Stimulated activated effector memory CD8-positive, alpha-beta T cell treated with anti-CD3 and anti-CD28 coated beads, Interleukin-12 subunit alpha, Interleukin-12 subunit beta, amount 100 ng/mL, for 72 hours (primary cell): ENCODE data around the gene FTO.
A peak's percentile ranks its signal among the peaks of the same experiment; 100 is the strongest.

ENCODE experiments used
- ATAC-seq: fragments of 150-1000 bp; cut with Tn5 transposase; 2 replicates; pipeline ENCODE4 v1.10.0; 2021
- DNase-seq, 2 donors: peaks; one replicate each; pipeline ENCODE4 v3.0.0; 2021 to 2022; ENCODE audit warnings: low spot score in 2 of 2
- H3K27ac Mint-ChIP-seq: one replicate; pipeline ENCODE4 v1.8.0; 2022; ENCODE audit warnings: mild to moderate bottlenecking, mixed read lengths
- H3K36me3 Mint-ChIP-seq: one replicate; pipeline ENCODE4 v1.8.0; 2022; ENCODE audit warnings: mild to moderate bottlenecking, mixed read lengths
- H3K4me1 Mint-ChIP-seq: one replicate; pipeline ENCODE4 v1.8.0; 2022; ENCODE audit warnings: mixed read lengths
- H3K4me3 Mint-ChIP-seq: one replicate; pipeline ENCODE4 v1.8.0; 2022; ENCODE audit warnings: mild to moderate bottlenecking, mixed read lengths
- H3K9me3 Mint-ChIP-seq: one replicate; pipeline ENCODE4 v1.8.0; 2022; ENCODE audit warnings: mixed read lengths

Gene FTO

GRCh38 chr16:53730693-53731092 lies 26.7 kb downstream of the FTO start:
- Mint-ChIP-seq H3K9me3 (no peaks in the 10 kb centered on the region), H3K36me3 (no peaks in the 10 kb centered on the region), H3K4me3 (no peak overlapping the region), H3K4me1 (peaks cover 44% of the 10 kb centered on the region), H3K27ac (peak overlapping the region; percentile 2)
- DNase-seq (no peak), ATAC-seq (no peak)

GRCh38 chr16:53732296-53732929 lies 28.5 kb downstream of the FTO start:
- Mint-ChIP-seq H3K4me3 (no peak overlapping the region), H3K27ac (no peak overlapping the region), H3K36me3 (no peaks in the 10 kb centered on the region), H3K9me3 (no peaks in the 10 kb centered on the region), H3K4me1 (peaks cover 49% of the 10 kb centered on the region)
- ATAC-seq (no peak), DNase-seq (no peak)

- no peak overlapping the region for H3K4me3 Mint-ChIP-seq
- DNase-seq (no peak), ATAC-seq (no peak)
- H3K36me3 Mint-ChIP-seq: no peaks in the 10 kb centered on the region
- no peak overlapping the region for H3K27ac Mint-ChIP-seq
- H3K4me1 Mint-ChIP-seq: peaks cover 39% of the 10 kb centered on the region
- H3K9me3 Mint-ChIP-seq: no peaks in the 10 kb centered on the region
Observed at GRCh38 chr16:53734908-53735307, 31.0 kb downstream of the FTO start.

GRCh38 chr16:53736297-53736696 lies 32.3 kb downstream of the FTO start:
- no peak for DNase-seq
- H3K36me3 Mint-ChIP-seq: no peaks in the 10 kb centered on the region
- peak overlapping the region; percentile 7 for H3K27ac Mint-ChIP-seq
- H3K4me3 Mint-ChIP-seq: no peak overlapping the region
- ATAC-seq: no peak
- H3K9me3 Mint-ChIP-seq: no peaks in the 10 kb centered on the region
- peaks cover 33% of the 10 kb centered on the region for H3K4me1 Mint-ChIP-seq

- H3K4me3 Mint-ChIP-seq: no peak overlapping the region
- no peak overlapping the region for H3K27ac Mint-ChIP-seq
Observed at GRCh38 chr16:53737552-53737951, 33.6 kb downstream of the FTO start.

GRCh38 chr16:53740476-53740875 lies 36.5 kb downstream of the FTO start:
- Mint-ChIP-seq H3K4me1 (peaks cover 37% of the 10 kb centered on the region), H3K36me3 (no peaks in the 10 kb centered on the region), H3K9me3 (no peaks in the 10 kb centered on the region), H3K27ac (no peak overlapping the region), H3K4me3 (no peak overlapping the region)
- ATAC-seq (no peak), DNase-seq (no peak)

More at GRCh38 chr16:53737552-53737951, 33.6 kb downstream of the FTO start:
- no peaks in the 10 kb centered on the region for H3K9me3 Mint-ChIP-seq
- ATAC-seq: no peak
- H3K4me1 Mint-ChIP-seq: peaks cover 29% of the 10 kb centered on the region
- no peak for DNase-seq
- H3K36me3 Mint-ChIP-seq: no peaks in the 10 kb centered on the region

GRCh38 chr16:53740933-53741531 lies 37.1 kb downstream of the FTO start:
- ATAC-seq: no peak
- no peaks in the 10 kb centered on the region for H3K36me3 Mint-ChIP-seq
- peaks cover 39% of the 10 kb centered on the region for H3K4me1 Mint-ChIP-seq
- H3K4me3 Mint-ChIP-seq: no peak overlapping the region
- H3K27ac Mint-ChIP-seq: no peak overlapping the region
- H3K9me3 Mint-ChIP-seq: no peaks in the 10 kb centered on the region
- no peak for DNase-seq

GRCh38 chr16:53741546-53741945 lies 37.6 kb downstream of the FTO start:
- H3K4me3 Mint-ChIP-seq: no peak overlapping the region
- no peak for DNase-seq
- ATAC-seq: no peak
- peaks cover 36% of the 10 kb centered on the region for H3K4me1 Mint-ChIP-seq
- no peak overlapping the region for H3K27ac Mint-ChIP-seq
- H3K36me3 Mint-ChIP-seq: no peaks in the 10 kb centered on the region
- H3K9me3 Mint-ChIP-seq: no peaks in the 10 kb centered on the region

- Mint-ChIP-seq H3K4me1 (peaks cover 36% of the 10 kb centered on the region), H3K4me3 (no peak overlapping the region), H3K9me3 (peaks cover 4% of the 10 kb centered on the region), H3K36me3 (no peaks in the 10 kb centered on the region), H3K27ac (no peak overlapping the region)
- ATAC-seq (no peak), DNase-seq (no peak)
Observed at GRCh38 chr16:53743149-53743566, 39.2 kb downstream of the FTO start.

GRCh38 chr16:53744449-53744848 lies 40.5 kb downstream of the FTO start:
- DNase-seq (no peak), ATAC-seq (peak; percentile 92)
- Mint-ChIP-seq H3K4me1 (peaks cover 36% of the 10 kb centered on the region), H3K36me3 (no peaks in the 10 kb centered on the region), H3K9me3 (peaks cover 4% of the 10 kb centered on the region), H3K4me3 (peak overlapping the region; percentile 13), H3K27ac (no peak overlapping the region)

- no peaks in the 10 kb centered on the region for H3K36me3 Mint-ChIP-seq
- DNase-seq: no peak
- H3K4me3 Mint-ChIP-seq: no peak overlapping the region
- H3K27ac Mint-ChIP-seq: no peak overlapping the region
- no peak for ATAC-seq
- H3K4me1 Mint-ChIP-seq: peaks cover 31% of the 10 kb centered on the region
- peaks cover 4% of the 10 kb centered on the region for H3K9me3 Mint-ChIP-seq
Observed at GRCh38 chr16:53745086-53745485, 41.1 kb downstream of the FTO start.

GRCh38 chr16:53745753-53746266 lies 41.9 kb downstream of the FTO start:
- peak; percentile 72 for ATAC-seq
- Mint-ChIP-seq H3K4me3 (no peak overlapping the region), H3K27ac (no peak overlapping the region), H3K9me3 (peaks cover 4% of the 10 kb centered on the region), H3K4me1 (peaks cover 31% of the 10 kb centered on the region), H3K36me3 (no peaks in the 10 kb centered on the region)
- DNase-seq: no peak

GRCh38 chr16:53752560-53752959 lies 48.6 kb downstream of the FTO start:
- Mint-ChIP-seq H3K36me3 (no peaks in the 10 kb centered on the region), H3K4me3 (no peak overlapping the region), H3K9me3 (peaks cover under 1% of the 10 kb centered on the region), H3K27ac (no peak overlapping the region), H3K4me1 (no peaks in the 10 kb centered on the region)
- ATAC-seq (no peak), DNase-seq (no peak)

- no peaks in the 10 kb centered on the region for H3K4me1 Mint-ChIP-seq
- peaks cover under 1% of the 10 kb centered on the region for H3K9me3 Mint-ChIP-seq
- DNase-seq (no peak), ATAC-seq (no peak)
- H3K4me3 Mint-ChIP-seq: no peak overlapping the region
- no peak overlapping the region for H3K27ac Mint-ChIP-seq
- no peaks in the 10 kb centered on the region for H3K36me3 Mint-ChIP-seq
Observed at GRCh38 chr16:53753431-53753830, 49.5 kb downstream of the FTO start.

- Mint-ChIP-seq H3K4me1 (peaks cover 5% of the 10 kb centered on the region), H3K36me3 (no peaks in the 10 kb centered on the region), H3K4me3 (no peak overlapping the region), H3K27ac (no peak overlapping the region), H3K9me3 (peaks cover 3% of the 10 kb centered on the region)
- DNase-seq: no peak
- ATAC-seq: no peak
Observed at GRCh38 chr16:53755026-53755910, 51.3 kb downstream of the FTO start.
